Measurements from ENCODE around the gene CYBC1.
"Not testable (repeated sequence)": the region's sequence is repeated elsewhere in the genome, so short reads cannot be mapped to it uniquely, and the experiment has no call there.

The CYBC1 gene

DNA sequence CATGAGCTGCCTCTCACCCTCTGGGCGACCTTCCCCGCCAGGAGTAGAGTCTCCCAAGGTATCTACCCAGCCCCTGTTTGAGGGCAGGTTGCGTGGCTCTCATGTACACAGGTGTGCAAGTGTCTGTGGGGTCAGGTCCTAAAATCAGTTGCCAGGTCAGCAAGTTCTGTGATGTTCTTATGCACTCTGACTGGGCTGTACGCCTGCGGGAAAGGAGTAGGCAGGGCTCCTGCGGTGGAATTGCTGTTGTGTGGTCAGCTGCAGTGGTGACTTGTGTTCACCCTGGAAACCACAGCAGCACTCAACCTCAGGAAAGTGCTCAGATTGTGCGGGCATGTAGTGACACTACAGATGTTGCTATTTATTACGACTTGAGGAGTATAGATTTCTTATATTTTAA is 27.4 kb upstream of the CYBC1 start:
- no peak for DNase-seq (ENCODE audit: low read depth)

DNA sequence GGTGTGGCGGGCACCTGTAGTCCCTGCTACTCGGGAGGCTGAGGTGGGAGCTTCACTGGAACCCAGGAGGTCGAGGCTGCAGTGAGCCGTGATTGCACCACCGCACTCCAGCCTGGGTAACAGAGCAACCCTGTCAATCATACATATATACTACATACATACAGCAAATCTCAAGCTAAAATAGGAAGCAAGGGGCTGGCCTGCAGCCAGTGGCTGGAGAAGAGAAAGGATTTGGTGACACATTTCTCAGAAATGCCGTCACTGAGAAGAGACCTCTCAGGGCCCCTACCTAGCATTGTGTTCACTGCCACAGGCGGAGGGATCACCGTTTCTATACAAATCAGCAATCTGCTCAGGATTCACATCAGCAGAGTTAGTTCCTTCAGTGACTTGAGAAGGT is 24.9 kb upstream of the CYBC1 start:
- DNase-seq (ENCODE audit: low read depth): no peak

DNA sequence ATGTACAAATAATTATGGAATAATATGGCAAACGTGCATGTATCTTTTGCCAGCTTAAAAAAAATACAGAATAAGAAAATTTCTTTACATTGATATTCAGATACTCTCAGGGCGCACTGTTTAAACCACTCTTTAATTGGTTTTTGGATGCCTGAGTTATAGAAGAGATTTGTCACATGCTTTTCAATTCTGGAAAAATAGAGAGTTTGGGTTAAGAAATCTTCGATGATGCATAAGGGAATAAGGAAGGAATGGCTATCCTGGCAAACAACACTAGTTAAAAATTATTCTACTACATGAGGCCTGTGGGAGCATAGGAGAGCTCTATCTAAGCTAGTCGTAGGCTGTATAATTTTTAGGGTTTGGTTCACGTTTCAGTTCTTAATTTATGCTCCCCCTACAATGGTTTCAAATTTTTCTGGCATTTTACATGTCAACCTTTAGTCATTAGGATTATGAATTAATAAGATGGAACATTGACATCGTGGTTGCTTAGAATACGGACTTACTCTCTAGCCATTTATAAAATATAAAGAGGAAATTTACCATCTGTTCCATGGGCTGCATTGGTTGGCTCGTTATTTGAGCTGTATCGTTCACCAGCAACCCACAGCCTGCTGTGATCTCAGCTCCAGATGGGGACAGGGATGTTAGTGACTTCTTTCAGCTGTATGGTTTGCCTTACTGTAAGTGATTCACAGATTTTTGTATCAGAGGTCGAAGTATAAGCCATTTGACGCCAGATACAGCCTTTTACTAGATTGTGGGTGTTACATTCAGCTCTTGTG is 23.9 kb upstream of the CYBC1 start:
- DNase-seq (ENCODE audit: low read depth): no peak

DNA sequence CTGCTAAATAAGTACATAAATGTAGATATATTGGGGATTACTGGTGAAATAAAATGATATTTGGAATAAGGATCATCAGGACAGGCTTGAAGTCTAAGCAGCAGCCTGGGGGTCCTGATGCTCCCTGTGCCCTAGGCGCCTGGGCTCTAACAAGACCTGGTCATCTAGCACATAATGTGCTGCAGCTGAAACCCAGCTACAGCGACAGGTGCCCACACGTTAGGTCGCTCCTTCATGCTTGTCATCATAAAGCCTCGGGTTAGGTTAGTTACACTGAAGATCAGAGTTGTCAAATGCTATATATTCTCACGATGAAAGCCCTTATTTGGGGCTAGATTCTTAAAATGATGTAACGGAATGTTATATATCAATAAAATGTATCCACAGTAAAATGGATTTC is 19.5 kb upstream of the CYBC1 start:
- DNase-seq (ENCODE audit: low read depth): no peak

DNA sequence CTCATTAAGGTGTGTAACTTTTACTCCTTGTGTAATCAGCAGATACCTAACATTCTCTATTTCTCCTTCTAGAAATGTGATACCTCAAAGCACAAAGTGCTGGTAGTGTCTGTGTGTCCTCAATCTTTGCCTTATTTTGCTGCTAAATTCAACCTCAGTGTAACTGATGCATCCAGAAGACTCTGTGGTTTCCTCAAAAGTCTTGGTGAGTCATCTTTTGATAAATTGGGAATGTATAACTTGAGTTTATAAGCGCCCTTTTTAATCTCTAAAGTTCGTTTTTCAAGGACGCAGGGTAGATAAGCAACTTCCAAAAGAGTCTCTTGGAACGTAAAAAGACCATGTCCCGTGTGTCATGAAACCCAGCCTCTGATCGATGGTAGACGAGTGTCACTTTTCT is 18.1 kb upstream of the CYBC1 start:
- no peak for DNase-seq (ENCODE audit: low read depth)

DNA sequence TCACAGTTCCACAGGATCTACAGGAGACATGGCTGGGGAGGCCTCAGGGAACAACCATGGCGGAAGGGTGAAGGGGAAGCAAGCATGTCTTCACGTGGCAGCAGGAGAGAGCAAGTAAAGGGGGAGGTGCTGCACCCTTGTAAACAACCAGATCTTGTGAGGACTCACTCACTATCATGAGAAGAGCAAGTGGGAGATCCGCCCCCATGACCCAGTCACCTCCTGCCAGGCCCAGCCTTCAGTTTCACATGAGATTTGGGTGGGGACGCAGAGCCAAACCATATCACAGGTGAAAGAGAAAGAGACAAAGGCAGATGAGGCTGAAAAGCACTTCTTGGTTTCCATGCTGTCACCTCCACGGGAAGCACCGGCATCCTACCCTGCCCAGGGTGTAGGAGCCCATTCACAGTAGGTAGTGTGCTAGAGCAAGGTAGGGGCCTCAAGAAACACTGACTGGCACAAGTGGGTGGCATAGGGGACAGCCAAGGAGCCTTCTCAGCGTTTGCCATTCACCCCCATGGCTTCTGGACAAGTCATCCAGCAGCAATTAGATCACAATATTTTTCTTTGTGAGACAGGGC is 14.6 kb upstream of the CYBC1 start:
- DNase-seq (ENCODE audit: low read depth): no peak

DNA sequence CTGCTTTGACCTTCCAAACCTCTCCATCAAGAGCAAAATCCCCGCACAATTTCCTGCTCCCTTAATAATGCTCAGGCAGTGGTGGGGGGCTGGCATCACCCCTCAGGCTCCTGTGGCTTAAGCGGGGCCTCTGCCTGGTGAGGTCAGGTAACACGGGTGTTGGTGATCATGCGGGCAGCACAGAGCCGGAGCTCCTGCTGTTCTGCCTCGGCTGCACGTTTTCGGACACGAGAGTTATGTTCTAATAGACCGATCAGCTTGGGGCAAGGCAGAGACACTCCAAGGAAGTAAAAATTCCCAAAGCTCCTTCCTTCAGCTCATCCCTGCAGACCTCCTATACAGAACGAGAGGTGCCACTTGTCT is 14.0 kb upstream of the CYBC1 start:
- no peak for DNase-seq (ENCODE audit: low read depth)

DNA sequence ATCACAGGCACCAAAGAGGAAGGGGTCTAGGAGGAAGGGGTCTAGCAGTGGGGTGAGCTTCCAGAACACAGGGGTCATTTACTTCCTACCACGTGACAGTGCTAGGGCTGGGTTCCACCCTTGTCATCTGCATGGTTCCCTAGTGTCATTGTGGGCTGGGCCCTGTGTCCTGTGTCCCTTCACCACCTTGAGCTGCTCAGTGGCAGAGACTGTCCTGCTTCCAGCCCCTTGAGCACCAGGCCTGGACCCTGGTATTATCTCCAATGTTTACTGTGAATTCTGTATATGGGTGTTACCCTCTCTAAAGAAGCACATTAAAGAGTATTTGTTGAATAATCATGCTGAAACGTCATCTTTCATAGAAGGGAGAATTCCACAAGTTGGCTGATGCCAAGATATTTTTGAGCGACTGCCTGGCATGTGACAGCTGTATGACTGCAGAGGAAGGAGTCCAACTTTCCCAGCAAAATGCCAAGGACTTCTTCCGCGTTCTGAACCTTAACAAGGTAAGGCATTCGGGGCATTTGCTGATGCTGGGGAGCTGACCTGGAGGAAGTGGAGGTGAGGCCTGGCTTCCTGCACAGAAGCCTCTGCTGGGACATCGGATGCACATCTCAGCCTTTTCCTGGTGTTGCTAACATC is 13.5 kb upstream of the CYBC1 start:
- no peak for DNase-seq (ENCODE audit: low read depth)

DNA sequence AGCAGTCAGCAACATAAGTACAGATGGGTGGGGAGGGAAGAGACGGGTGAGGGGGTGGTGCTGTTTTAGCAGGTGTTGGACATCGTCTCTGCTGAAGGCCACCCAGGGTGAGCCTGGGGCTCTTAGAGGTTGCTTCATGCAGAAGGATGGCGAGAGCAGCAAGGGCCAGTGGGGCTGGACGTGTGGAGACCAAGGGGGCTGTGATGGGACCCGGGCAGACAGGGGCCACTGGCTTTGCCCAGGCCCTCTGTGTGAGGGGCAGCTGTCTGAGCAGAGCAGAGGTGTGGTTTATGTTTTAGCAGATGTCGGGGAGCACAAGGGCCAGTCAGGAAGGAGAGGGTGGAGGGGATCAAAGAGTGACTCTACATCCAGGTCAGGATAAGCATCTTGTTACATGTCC is 12.8 kb upstream of the CYBC1 start:
- no peak for DNase-seq (ENCODE audit: low read depth)

DNA sequence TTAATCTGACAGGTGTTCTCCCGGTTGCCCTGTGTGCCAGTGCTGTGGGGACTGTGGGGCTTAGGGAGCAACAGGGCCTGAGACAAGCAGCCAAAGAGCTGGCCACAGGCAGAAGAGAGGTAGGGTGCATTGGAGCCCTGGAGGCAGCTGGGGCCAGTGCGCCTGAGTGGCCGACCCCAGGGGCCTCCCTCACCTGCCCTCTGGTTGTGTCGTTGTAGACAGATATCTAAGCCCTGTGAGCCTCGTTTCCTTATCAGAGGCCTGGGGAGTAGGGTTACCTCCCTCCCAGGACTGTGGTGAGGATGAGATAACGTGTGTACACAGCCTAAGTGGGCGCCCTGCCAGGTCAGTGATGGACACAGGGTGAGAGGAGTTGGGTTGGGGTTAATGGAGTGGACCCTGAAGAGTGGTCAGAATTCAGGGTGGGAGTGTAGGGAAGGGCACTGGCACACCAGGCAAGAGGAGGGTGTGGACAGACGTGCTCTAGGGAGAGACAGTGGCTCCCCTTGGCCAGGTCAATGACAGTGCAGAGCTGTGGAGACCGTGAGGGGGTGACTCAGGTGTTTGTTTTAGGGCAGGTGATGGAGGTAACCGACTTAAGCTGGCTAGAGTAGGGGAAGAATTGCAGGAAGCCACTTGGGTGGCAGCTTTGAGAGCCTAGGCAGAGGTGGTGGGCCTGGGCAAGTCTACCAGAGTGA is 11.4 kb upstream of the CYBC1 start:
- DNase-seq (ENCODE audit: low read depth): no peak

DNA sequence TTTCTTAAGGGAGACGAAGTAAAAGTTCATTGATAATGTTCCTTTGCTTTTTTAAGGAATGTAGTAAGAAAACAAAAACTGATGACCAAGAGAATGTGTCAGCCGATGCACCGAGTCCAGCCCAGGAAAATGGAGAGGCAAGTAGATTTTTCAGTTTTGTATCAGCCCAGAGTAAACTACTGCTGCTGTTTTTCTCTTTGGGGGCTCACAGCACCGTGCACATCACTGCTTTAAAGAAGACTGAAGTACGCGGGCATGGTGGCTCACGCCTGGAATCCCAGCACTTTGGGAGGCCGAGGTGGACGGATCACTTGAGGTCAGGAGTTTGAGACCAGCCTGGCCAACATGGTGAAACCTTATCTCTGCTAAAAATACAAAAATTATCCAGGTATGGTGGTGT is 9.4 kb upstream of the CYBC1 start:
- DNase-seq (ENCODE audit: low read depth): not testable (repeated sequence)

DNA sequence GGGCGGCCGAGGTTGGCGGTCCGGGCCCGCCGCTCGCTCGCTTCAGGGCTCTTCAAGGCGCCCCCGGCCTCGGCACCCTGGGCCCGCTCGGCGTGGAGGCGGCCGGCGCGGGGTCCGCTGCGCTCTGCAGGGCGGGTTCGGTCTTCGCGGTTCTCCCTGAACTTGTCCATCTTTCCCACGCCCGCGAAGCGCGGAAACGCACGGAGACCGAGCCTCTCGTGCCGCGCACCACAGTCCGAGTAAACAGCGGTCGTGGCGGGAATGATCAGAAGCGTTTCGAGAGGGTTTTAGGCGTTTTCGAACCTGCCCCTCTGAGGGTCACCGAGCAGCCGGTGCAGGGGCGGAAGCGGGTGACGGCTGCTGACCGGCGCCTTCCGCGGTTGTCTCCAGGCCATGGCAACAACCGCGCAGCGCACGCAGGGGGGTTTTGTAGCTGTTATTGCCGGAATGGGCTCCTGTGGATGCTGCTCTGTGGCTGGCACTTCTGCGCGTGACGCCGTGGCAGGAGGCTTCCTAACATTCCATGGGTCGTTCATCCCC is 8.4 kb upstream of the CYBC1 start:
- no peak for DNase-seq (ENCODE audit: low read depth)

DNA sequence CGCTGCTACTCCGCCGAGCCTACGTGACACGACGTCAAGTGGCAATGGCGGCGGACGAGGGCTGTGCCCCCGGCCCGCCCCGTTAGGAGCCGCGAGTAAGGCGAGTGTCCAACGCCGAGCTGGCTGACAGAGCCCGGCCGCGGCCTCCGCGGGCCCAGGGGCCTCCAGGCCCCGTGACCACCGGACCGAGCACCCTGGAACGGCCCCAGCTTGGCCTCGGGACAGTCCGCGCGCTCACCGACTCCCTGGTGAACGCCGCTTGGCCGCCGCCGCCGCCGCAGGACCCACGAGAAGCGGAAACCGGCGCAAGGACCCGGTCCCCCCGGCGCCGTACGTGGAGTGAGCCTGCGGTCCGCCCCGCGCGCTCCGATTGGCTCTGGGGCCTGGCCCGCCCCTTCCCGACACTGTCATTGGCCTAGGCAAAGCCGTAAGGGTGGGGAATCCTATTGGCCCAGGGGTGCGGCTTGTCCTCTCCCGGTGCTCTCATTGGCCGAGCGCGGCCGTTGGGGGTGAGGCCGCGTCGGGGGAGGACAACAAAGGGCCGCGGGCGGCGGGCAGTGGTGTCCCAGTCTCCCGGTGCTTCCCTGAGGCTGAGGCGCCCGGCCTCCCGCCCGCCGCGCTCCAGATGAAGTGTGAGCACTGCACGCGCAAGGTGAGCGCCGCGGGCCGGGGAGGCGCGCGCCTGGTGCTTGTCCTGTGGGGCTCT is 7.8 kb upstream of the CYBC1 start, which contains the start of gene NARF:
Gene NARF, plus strand, starts transcription at position 563 of the 706 bp plus-strand sequence. Its CDS starts 63 bp downstream, at position 626.
- peak; percentile 90 for DNase-seq (ENCODE audit: low read depth)

DNA sequence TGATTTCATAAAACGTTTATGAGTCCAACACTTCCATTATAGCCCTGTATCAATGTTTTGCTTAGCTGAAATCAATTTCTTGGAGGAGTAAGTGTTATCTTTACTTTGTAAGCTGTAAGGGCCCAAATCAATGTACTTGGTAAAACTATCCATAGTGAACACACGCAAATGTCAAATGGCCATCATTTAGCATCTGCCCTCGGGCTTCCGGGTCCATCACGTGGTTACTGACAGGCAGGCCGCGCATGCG is 7.3 kb upstream of the CYBC1 start:
- DNase-seq (ENCODE audit: low read depth): peak; percentile 40

DNA sequence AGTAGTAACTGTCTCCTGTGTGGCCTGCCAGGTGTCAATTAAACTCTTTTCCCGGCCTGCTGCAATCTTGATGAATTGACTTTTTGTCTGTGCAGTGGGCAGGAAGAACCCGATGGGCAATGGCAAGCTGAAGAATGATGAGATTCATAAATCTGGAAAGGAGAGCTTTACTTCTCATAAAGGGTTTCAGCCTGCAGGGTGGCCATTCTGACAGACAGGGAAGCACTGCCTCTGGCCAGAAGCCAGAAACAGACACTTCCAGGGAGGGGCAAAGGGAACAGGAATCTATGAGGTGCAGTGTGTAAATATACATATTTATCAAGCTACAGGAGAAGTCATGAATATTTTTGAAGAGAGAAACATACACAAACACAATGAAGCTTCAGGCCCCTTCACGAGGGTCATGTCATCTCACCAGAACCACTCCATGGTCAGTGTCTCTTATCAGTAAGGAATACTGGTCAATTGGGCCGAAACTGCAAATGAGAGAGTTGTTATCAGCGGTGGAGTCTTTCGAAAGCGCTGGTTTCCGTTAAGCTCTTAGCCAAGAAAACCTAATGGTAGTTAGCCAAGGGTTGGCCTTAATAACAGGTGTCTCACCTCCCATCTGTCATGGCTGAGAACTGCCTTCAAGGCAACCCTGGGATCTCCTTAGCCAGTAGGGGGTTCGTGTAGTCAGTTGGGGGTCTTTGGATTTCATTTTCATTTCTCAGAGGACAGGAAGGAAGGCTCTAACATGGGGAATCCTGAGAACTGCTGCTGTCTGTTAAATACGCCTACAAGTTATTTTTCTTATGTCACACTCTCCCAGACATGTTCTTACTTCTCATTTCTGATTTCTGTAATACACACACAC is 6.7 kb upstream of the CYBC1 start:
- no peak for DNase-seq (ENCODE audit: low read depth)

DNA sequence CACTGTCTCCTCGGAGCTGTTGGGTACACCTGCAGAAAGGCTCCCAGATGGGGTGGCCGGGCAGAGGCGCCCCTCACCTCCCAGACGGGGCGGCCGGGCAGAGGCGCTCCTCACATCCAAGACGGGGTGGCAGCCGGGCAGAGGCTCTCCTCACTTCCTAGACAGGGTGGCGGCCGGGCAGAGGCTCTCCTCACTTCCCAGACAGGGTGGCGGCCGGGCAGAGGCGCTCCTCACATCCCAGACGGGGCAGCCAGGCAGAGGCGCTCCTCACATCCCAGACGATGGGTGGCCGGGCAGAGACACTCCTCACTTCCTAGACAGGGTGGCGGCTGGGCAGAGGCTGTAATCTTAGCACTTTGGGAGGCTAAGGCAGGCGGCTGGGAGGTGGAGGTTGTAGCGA is 3.2 kb upstream of the CYBC1 start:
- DNase-seq (ENCODE audit: low read depth): not testable (repeated sequence)

DNA sequence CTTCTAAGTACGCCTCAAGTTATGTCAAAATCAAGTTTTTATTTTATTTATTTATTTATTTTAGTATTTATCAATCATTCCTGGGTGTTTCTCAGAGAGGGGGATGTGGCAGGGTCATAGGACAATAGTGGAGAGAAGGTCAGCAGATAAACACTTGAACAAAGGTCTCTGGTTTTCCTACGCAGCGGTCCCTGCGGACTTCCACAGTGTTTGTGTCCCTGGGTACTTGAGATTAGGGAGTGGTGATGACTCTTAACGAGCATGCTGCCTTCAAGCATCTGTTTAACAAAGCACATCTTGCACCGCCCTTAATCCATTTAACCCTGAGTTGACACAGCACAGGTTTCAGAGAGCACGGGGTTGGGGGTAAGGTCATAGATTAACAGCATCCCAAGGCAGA is 2.6 kb upstream of the CYBC1 start:
- DNase-seq (ENCODE audit: low read depth): not testable (repeated sequence)

DNA sequence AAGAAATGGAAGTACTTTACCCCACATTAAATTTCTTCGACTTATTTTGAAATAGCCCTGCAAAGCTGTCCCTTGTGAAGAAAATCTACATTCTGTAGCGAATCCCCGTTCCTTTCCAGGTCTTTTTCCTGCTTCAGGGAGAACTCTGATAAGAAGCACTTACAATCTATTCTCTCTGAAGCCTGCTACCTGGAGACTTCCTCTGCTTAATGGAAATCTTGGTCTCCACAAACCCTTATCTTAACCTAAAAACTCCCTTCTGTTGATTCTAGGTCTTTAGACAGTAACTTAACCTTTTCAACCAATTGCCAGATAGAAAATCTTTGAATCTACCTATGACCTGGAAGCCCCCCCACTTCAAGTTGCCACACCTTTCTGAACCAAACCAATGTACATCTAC is 1.6 kb upstream of the CYBC1 start:
- DNase-seq (ENCODE audit: low read depth): no peak

DNA sequence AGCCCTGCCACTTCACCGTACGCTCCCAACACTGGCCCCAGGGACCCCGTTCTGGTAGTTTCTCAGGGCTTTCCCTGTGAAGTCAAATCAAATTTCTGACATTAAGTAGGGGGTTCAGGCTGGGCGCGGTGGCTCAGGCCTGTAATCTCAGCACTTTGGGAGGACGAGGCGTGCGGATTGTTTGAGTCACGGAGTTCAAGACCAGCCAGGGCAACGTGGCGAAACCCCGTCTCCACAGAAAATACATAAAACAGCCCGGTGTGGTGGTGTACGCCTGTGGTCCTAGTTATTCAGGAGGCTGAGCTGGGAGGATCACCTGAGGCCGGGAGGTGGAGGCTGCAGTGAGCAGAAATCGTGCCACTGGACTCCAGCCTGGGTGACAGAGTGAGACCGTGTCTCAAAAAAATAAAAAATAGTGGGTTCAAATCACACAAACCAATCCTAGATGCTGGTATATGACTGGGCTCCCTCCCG is 632 bp downstream of the CYBC1 start:
- DNase-seq (ENCODE audit: low read depth): no peak

DNA sequence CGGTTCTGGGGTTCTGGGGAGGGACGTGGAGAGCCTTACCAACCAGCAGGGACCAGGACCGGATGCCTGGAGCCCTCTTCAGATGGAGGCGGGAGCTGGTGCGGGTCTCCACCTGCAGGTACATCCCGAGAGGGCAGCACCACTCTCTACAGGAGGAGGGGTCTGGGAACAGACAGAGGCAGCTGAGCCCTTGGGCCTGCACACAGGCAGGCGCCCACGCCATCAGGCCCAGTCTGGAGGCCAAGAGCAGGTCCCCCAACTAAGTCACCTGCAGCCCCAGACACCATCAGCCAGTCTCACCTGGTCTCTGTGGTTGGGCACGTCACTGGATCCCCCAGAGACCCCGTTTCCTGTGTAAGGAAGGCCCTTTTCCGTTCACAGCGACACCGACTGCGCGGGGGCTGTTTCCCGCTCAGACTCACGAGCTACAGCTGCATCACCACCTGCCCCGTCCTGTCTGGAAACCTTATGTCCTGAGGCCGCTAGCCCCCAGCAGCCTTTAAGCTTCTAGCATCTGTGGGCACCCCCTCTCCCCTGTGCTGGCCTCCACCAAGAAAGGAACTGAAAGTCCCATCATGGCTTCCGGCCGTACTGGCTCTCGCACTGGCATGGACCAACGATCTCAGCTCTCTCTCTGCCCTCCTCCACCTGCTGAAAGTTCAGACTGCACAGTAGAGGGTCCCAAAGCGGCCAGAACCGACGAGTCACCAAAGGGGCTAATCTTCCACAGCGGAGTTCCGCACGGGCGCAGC is 1.2 kb downstream of the CYBC1 start:
- DNase-seq (ENCODE audit: low read depth): no peak

Measured in GM04503 (cell line).